T-helper 22 cell (primary cell): Measurements from ENCODE around the gene KRT72.

Source experiments
- DNase-seq: peaks from one replicate; pipeline ENCODE4 v3.0.0-alpha.2; 2020; ENCODE audit warnings: low read depth

KRT72 gene

DNA sequence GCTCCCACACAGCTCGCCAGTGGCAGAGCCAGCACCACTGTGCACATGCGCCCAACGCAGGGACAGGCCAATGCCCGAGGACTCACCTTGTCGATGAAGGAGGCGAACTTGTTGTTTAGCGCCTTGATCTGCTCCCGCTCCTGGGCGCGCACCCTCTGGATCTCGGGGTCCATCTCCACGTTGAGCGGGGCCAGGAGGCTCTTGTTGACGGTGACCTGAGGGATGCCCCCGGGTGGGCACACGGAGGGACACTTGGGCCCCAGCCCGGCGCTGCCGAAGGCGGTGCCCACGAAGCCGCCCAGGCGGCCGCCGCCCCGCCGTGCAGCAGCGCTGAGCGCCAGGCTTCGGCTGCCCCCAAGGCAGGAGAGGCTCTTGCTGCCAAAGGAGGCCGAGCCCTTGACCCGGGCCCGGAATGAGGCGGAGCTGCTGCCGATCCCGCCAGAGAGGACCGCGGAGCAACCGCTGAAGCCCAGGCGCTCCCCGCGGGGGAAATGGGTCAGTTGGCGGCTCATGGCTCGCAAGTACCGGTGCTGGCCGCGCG lies at the start of gene KRT72:
KRT72 (minus strand) TSS at position 523 of the 541 bp plus-strand sequence; CDS start at position 512, 11 bp downstream.
- no peak for DNase-seq

DNA sequence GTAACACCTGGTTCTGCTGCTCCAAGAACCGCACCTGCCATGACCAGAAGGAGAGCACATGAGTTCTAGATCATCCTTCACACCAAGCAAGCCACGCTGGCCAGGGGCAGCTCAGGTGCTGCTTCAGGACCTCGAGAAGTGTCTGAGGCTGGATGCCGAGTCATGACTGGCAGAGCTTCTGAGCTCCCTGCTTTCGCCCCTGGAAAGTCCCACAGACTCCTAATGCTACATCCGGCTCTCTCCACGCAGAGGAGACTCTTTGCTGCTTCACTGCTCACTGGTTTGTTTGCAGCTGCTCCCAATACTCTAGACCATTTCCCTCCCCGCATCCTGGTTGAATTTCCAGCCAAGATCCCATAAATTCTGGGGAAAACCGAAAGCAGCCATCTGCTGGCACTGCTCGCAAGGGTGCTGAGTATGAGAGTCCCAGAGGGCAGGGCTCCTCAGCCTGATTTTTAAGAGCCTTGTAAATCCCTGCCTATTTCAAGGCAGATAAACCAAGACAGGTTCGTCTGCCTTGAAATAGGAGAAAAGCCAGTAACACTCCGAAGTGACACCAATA lies 49.3 kb upstream of the KRT72 start:
- no peak for DNase-seq

DNA sequence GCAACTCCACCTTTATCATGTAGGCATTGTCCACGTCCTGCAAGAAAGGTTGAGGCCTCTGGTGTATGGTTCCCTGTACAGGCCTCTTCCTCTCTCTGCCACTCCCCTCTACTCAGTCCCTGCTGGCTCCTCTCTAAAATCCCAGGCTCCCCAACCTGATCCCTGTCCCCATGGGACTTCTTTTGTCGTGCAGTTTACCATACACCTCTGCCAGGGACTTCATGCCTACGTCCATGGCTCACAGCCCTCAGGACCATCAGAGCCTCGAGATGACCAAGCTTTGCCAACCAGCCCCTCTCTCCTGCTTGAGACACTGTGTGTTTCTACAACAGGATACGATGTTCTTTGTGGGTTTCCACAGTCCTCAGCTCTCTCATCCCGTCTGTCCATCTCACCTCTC lies 47.8 kb upstream of the KRT72 start:
- DNase-seq = no peak

DNA sequence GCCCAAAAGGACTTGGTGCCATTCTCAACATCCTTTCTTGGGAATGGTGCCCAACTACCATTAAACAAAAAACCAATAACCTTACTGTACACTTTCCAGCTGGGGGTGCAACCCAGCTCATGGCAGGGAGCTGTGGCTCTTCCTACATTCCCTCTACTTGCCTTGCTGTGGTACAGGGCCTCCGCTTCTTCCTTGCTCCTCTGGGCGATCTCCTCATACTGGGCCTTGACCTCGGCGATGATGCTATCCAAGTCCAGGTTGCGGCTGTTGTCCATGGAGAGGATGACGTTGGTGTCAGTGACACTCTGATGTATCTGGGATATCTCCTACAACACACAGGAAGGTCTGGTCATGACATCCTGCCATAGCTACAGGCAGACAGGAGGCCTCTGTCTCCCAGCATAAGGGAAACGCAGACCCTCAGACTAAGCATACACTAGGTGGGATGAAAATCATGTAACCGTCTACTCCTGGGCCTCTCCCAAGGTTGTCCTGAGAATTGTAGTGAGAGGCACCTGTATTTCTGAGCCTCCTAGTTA lies 46.8 kb upstream of the KRT72 start:
- DNase-seq = no peak

DNA sequence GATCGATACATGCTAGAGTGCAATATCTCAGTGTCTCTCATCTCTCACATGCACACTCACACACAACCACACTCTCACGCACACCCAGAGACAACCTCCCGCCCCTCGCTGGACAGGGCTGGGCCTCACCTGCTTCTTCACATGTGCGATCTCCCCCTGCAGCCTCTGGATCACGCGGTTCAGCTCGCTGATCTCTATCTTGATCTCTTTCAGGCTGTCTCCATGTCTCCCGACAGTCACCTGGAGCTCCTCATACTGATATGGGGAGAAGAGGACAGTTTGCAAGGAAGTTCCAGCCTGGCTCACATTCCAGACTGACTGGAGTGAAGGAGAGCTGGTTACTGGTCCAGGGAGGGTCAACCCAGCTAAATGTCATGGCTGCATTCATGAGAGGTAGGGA lies 46.3 kb upstream of the KRT72 start:
- no peak for DNase-seq

DNA sequence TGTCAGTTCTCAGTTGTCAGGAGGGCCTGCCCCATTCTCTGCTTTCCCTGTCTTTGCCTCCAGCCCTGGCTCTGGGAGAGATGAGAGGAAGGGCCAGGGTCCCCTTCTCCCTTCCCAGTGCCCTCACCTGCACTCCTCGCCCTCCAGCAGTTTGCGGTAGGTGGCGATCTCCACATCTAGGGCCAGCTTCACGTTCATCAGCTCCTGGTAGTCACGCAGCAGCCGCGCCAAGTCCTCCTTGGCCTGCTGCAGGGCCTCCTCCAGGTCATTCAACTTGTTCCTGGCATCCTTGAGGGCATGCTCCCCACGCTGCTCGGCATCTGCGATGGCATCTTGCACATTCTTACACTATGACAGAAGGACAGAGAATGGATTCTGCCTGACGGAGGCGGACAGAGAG lies 45.4 kb upstream of the KRT72 start:
- DNase-seq = no peak

GRCh38 chr12:52645982-52646381 lies 44.7 kb upstream of the KRT72 start:
- no peak for DNase-seq

GRCh38 chr12:52645120-52645761 lies 44.0 kb upstream of the KRT72 start:
- DNase-seq = no peak

DNA sequence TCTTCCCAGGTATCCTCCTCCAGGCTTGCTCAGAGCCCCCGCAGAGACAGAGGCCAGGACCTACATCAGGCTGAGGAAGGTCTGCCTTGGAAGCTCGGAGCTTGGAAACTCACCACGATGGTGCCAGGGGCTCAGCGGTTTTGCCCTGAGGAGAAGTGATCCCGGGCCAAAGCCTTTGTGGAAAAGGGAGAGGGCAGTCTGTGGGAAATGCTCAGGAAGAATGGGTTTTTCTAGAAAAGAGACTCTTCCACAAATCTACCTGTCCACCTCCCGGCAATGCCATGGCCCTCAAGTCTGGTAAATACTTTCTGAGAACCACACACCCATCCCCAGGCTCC lies 42.8 kb upstream of the KRT72 start:
- DNase-seq = no peak

GRCh38 chr12:52643233-52644077 lies 42.2 kb upstream of the KRT72 start:
- no peak for DNase-seq

- no peak for DNase-seq
Observed at GRCh38 chr12:52641468-52641867, 40.2 kb upstream of the KRT72 start.

GRCh38 chr12:52637299-52637698 lies 36.0 kb upstream of the KRT72 start:
- no peak for DNase-seq

DNA sequence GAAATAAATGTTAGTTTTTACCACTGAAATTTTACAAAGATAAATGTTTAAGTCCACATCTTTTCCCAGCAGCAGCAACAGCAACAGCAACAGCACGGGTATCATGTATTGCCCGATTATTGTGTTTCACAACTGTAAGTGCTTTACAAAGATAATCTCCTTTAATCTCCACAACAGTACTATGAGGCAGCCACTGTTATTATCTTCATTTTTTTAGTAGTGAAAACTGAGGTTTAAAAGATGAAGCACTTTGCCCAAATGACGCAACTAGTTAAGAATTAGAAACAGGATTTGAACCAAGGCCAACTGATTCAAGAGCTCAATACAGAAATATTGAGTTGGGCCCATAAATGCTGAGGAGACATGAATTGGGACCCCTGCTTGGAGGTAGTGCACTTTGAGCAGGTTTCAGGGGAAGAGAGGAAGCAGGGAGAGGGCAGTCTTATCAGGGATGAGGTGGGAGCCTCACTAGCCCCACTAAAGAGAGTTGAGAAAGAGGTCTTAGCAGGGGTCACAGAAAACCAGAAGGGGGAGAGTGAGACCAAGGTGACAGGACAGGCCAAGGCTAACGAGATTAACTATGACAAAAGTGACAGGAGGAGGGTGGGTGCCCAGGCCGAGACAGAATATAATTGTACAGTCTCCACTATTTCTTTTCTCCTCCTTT lies 35.5 kb upstream of the KRT72 start:
- DNase-seq = no peak

- no peak for DNase-seq
Observed at GRCh38 chr12:52636189-52636588, 34.9 kb upstream of the KRT72 start.

DNA sequence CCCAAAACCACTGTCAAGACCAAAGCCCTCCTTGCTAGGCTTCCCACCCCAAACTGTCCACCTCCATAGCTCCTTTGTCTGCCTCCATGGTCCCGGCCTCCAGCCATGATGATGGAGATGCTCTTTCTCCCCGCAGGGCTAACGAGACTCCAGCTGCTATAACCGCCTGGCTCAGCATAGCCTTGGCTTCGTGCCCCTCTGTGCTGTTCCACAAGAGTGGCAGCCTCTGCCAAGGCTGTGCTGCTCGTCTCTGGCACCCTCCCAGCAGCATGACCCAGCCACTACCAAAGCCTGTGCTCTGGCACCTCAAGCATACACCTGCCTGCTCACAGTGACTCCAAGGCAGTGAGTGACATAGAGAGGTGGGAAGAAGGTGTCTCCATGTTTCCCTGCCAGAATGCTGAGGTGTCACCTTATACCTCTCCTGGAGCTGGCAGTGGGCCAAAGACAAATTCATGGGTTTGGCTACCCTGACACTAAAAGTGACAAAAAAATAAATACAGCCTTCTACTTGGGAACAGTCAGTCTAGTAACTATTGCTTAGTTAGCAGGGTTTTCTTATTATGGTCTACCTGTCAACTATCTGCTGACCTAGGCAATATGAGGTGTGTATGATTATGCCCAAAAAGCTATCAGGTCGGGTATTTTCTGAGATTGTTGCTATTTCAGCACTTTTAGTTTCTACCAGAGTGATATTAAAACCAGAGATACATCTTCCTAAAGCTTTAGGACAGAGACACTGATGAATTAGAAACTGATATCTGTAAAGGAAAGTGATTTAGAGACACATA lies 33.2 kb upstream of the KRT72 start:
- DNase-seq = no peak

GRCh38 chr12:52633383-52633782 lies 32.1 kb upstream of the KRT72 start:
- no peak for DNase-seq

DNA sequence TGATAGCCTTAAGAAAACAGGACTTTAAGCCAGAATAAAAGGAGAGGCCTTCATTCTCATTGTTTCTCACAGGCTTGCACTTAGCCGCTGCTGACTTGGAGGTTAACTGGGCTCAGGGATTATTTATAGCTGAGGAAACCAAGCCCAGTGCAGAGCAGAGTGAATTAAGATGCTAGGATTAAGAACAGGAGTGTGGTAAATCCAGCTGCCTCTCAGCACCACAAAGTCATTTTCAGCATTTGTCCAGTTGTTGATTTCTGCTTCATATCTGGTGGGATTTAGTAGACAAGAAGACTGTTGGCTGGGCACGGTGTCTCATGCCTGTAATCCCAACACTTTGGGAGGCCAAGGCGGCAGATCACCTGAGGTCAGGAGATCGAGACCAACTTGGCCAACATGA lies 31.4 kb upstream of the KRT72 start:
- no peak for DNase-seq

DNA sequence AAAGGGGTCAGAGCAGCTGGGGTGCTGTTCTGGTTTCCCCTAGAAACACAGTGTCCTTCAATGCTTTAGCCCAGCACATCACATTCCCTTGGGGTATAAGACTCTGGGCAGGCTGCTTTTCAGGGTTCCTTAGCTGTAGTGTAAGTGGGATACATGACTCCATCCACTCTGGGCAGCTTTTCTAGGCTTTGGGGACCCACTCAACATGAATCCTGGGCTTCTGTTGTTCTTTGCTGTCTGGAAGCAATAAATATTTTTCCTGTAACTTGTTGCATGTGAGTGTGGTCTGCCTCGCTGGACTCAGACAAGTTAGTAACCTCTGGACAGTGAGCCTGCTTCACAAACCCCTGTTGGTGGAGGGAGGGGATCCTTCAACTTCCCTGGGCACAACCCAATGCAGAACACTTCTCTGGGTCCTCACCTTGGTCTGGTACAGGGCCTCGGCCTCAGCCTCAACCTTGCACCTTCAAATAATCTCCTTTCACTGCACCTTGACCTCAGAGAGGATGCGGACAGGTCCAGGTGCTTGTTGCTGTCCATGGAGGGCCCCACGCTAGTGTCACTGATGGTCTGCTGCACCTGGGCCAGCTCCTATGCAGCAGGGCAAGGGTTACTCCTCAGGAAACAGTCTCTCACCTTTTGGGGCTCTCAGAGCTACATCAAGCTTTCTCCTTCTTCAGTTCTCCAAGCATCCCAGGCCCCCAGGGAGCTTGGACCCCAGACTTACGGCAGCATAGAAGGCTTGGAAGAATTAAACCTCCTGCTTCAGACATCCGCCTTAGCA lies 30.6 kb upstream of the KRT72 start:
- no peak for DNase-seq

- no peak for DNase-seq
Observed at GRCh38 chr12:52631264-52631663, 30.0 kb upstream of the KRT72 start.

DNA sequence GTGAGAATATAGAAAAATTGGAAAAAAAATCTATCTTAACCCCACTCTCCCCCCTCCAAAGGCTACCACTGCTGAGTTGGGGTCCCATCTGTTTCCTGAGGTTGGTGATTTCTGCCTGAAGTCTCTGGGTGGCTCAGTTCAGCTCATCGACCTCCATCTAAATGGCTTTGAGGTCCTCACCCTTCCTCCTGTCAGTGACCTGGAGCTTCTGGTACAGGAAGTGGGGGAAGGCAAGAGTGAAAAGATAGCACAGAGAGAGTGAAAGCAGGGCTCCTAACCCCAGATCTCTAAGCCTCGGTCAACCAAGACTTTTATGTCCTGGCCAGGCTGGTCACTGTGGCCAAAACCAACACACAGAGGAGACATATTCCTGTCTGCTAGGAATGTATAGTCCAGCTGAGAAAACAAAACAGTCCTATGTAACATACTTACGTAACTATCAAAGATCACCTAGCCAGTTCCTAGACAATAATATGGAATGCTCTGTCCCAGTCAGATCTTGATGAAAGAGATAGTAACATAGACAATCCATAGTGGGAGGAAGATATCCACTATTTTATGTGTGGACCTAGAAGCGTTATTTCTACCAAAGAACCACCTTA lies 29.4 kb upstream of the KRT72 start:
- DNase-seq = no peak
